Panc1 (cell line): ENCODE results near the gene GABRR2.

Source experiments
- POLR2AphosphoS5 ChIP-seq: IDR thresholded peaks from 2 replicates; pipeline ENCODE4 v1.6.1; 2012; ENCODE audit warnings: mild to moderate bottlenecking, low read depth, low read length, moderate library complexity
- SIN3A ChIP-seq: IDR thresholded peaks from 2 replicates; pipeline ENCODE4 v1.6.1; 2012; ENCODE audit warnings: low read depth, mild to moderate bottlenecking, low read length, moderate library complexity, borderline replicate concordance; ENCODE audit not compliant: insufficient read depth
- TCF7L2 ChIP-seq: IDR thresholded peaks from 2 replicates; pipeline ENCODE4 v1.6.1; 2011; ENCODE audit warnings: mild to moderate bottlenecking, low read depth, low read length, inconsistent platforms
- TF ChIP-seq, protein P1 (sequence below): fragments of 450-650 bp; IDR thresholded peaks from 2 replicates; pipeline ENCODE4 v1.5.1; 2017; ENCODE audit warnings: mild to moderate bottlenecking
- TF ChIP-seq, protein P2 (sequence below), 2 experiments: IDR thresholded peaks; 2 replicates each; pipeline ENCODE4 v1.6.1; 2011 to 2012; ENCODE audit warnings: low read depth in 2 of 2, control low read depth in 1 of 2, low read length in 1 of 2, mild to moderate bottlenecking in 1 of 2, moderate library complexity in 1 of 2; ENCODE audit not compliant: insufficient read depth in 1 of 2

DNA sequence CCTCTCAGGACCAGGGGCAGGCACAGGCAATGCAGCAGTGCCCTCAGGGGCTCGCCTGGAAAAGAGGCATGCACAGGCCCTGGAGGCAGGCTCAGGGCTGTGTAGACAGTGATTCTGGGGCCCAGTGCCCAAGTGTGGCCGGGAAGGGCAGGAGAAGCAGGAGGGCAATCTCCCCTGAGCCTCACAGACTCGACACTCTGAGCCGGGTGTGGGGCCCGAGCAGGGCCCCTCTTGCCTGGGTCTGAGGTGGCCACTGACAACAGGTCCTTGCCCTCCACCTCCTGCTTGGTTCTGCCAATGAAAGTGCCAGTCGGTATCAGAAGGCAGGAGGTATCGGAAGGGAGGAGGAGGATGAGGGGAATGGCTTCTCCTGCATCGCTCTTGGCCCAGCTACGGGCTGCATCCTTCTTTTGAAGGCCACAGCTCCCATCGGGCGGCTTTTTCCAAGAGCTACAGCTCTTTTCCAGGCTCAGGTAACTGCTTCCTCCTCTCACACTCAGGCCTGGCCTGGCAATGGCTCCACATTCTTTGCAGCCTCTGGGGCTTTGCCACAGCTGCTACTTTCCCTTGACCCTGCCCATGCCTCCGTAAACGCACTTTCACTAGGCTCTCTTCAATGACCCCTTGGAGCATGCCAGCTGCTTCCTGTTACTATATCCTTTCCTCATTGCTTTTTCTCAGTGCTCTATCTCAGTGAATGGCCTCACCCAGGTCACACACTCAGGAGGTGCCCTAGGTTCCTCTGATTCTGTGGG is 24.5 kb downstream of the GABRR2 start:
- TF ChIP-seq, protein P1, sequence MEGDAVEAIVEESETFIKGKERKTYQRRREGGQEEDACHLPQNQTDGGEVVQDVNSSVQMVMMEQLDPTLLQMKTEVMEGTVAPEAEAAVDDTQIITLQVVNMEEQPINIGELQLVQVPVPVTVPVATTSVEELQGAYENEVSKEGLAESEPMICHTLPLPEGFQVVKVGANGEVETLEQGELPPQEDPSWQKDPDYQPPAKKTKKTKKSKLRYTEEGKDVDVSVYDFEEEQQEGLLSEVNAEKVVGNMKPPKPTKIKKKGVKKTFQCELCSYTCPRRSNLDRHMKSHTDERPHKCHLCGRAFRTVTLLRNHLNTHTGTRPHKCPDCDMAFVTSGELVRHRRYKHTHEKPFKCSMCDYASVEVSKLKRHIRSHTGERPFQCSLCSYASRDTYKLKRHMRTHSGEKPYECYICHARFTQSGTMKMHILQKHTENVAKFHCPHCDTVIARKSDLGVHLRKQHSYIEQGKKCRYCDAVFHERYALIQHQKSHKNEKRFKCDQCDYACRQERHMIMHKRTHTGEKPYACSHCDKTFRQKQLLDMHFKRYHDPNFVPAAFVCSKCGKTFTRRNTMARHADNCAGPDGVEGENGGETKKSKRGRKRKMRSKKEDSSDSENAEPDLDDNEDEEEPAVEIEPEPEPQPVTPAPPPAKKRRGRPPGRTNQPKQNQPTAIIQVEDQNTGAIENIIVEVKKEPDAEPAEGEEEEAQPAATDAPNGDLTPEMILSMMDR: no peak
- TF ChIP-seq POLR2AphosphoS5: no peak
- no peak for TF ChIP-seq SIN3A
- no peak for TF ChIP-seq TCF7L2
- TF ChIP-seq, protein P2, sequence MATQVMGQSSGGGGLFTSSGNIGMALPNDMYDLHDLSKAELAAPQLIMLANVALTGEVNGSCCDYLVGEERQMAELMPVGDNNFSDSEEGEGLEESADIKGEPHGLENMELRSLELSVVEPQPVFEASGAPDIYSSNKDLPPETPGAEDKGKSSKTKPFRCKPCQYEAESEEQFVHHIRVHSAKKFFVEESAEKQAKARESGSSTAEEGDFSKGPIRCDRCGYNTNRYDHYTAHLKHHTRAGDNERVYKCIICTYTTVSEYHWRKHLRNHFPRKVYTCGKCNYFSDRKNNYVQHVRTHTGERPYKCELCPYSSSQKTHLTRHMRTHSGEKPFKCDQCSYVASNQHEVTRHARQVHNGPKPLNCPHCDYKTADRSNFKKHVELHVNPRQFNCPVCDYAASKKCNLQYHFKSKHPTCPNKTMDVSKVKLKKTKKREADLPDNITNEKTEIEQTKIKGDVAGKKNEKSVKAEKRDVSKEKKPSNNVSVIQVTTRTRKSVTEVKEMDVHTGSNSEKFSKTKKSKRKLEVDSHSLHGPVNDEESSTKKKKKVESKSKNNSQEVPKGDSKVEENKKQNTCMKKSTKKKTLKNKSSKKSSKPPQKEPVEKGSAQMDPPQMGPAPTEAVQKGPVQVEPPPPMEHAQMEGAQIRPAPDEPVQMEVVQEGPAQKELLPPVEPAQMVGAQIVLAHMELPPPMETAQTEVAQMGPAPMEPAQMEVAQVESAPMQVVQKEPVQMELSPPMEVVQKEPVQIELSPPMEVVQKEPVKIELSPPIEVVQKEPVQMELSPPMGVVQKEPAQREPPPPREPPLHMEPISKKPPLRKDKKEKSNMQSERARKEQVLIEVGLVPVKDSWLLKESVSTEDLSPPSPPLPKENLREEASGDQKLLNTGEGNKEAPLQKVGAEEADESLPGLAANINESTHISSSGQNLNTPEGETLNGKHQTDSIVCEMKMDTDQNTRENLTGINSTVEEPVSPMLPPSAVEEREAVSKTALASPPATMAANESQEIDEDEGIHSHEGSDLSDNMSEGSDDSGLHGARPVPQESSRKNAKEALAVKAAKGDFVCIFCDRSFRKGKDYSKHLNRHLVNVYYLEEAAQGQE (IDR thresholded peaks at IDR 0.05; ENCODE audit: insufficient read depth in 1 of 2, low read depth in 2 of 2, low read length in 1 of 2): no peak
